Measurements from ENCODE around the gene RNF130. TPM values are rescaled to one million over a fixed set of nuclear protein-coding genes. Genes with fewer than 3 reads are reported as not detected.

Gene RNF130
- total RNA-seq, 1 experiment from 2014 or later = 58.5 TPM

DNA sequence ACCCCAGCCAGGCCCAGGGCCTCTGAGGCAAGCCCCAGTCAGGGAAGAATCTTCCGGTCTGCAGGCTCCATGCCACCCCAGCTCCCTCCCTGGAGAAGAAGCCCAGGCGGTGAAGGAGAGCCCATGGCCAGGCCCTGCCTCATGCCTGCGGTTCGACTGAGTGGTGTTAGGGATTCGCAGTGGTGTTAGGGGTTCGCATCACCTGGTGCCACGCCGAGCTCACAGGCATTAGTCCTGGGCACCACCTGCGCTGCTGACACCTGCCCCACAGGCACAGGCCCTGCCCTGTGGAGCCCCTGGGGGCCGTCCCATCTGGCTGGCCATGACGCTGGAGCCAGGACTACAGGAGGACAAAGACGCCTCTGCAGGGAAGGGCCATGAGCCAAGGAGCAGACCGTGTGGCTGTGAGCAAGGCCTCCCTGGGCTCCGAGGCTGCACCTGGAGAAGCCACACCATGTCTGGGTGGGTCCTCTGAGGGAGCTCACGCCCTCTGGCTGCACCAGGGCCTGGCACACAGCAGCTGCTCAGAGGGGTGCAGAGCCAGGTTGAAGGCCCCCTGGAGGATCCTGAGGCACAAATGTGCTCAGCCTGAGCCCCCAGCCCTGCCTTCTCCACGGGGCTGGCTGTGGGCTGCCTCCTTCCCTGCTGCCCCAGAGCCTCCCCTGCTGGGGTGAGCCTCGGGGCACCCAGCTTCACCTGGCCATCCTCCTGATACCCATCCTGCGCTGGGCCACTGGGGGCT, 27.6 kb upstream of the RNF130 start:
- TF ChIP-seq, protein P1, sequence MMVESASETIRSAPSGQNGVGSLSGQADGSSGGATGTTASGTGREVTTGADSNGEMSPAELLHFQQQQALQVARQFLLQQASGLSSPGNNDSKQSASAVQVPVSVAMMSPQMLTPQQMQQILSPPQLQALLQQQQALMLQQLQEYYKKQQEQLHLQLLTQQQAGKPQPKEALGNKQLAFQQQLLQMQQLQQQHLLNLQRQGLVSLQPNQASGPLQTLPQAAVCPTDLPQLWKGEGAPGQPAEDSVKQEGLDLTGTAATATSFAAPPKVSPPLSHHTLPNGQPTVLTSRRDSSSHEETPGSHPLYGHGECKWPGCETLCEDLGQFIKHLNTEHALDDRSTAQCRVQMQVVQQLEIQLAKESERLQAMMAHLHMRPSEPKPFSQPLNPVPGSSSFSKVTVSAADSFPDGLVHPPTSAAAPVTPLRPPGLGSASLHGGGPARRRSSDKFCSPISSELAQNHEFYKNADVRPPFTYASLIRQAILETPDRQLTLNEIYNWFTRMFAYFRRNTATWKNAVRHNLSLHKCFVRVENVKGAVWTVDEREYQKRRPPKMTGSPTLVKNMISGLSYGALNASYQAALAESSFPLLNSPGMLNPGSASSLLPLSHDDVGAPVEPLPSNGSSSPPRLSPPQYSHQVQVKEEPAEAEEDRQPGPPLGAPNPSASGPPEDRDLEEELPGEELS (CRISPR knock-in tag; IDR thresholded peaks at IDR 0.05) = no peak
- no peak for TF ChIP-seq FOXK1 (CRISPR knock-in tag; IDR thresholded peaks at IDR 0.05)
- no peak for TF ChIP-seq ZNF317 (CRISPR knock-in tag; IDR thresholded peaks at IDR 0.05; ENCODE audit: borderline replicate concordance, low read depth)
- TF ChIP-seq OVOL2 (CRISPR knock-in tag; IDR thresholded peaks at IDR 0.05; ENCODE audit: borderline replicate concordance) = no peak
- TF ChIP-seq IRF2 (CRISPR knock-in tag; IDR thresholded peaks at IDR 0.05; ENCODE audit: borderline replicate concordance, low read depth) = no peak
- TF ChIP-seq CBFB (CRISPR knock-in tag; IDR thresholded peaks at IDR 0.05; ENCODE audit: low read depth) = no peak
- TF ChIP-seq, protein P2, sequence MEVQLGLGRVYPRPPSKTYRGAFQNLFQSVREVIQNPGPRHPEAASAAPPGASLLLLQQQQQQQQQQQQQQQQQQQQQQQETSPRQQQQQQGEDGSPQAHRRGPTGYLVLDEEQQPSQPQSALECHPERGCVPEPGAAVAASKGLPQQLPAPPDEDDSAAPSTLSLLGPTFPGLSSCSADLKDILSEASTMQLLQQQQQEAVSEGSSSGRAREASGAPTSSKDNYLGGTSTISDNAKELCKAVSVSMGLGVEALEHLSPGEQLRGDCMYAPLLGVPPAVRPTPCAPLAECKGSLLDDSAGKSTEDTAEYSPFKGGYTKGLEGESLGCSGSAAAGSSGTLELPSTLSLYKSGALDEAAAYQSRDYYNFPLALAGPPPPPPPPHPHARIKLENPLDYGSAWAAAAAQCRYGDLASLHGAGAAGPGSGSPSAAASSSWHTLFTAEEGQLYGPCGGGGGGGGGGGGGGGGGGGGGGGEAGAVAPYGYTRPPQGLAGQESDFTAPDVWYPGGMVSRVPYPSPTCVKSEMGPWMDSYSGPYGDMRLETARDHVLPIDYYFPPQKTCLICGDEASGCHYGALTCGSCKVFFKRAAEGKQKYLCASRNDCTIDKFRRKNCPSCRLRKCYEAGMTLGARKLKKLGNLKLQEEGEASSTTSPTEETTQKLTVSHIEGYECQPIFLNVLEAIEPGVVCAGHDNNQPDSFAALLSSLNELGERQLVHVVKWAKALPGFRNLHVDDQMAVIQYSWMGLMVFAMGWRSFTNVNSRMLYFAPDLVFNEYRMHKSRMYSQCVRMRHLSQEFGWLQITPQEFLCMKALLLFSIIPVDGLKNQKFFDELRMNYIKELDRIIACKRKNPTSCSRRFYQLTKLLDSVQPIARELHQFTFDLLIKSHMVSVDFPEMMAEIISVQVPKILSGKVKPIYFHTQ (CRISPR knock-in tag; IDR thresholded peaks at IDR 0.05) = no peak
- TF ChIP-seq ZNF121 (CRISPR knock-in tag; IDR thresholded peaks at IDR 0.05) = no peak
- no peak for TF ChIP-seq GTF2I (CRISPR knock-in tag; conservative IDR thresholded peaks at IDR 0.05)
- TF ChIP-seq, protein P3, sequence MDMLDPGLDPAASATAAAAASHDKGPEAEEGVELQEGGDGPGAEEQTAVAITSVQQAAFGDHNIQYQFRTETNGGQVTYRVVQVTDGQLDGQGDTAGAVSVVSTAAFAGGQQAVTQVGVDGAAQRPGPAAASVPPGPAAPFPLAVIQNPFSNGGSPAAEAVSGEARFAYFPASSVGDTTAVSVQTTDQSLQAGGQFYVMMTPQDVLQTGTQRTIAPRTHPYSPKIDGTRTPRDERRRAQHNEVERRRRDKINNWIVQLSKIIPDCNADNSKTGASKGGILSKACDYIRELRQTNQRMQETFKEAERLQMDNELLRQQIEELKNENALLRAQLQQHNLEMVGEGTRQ (CRISPR knock-in tag; IDR thresholded peaks at IDR 0.05) = no peak
- TF ChIP-seq, protein P4, sequence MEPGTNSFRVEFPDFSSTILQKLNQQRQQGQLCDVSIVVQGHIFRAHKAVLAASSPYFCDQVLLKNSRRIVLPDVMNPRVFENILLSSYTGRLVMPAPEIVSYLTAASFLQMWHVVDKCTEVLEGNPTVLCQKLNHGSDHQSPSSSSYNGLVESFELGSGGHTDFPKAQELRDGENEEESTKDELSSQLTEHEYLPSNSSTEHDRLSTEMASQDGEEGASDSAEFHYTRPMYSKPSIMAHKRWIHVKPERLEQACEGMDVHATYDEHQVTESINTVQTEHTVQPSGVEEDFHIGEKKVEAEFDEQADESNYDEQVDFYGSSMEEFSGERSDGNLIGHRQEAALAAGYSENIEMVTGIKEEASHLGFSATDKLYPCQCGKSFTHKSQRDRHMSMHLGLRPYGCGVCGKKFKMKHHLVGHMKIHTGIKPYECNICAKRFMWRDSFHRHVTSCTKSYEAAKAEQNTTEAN (CRISPR knock-in tag; IDR thresholded peaks at IDR 0.05) = no peak
- TF ChIP-seq, protein P5, sequence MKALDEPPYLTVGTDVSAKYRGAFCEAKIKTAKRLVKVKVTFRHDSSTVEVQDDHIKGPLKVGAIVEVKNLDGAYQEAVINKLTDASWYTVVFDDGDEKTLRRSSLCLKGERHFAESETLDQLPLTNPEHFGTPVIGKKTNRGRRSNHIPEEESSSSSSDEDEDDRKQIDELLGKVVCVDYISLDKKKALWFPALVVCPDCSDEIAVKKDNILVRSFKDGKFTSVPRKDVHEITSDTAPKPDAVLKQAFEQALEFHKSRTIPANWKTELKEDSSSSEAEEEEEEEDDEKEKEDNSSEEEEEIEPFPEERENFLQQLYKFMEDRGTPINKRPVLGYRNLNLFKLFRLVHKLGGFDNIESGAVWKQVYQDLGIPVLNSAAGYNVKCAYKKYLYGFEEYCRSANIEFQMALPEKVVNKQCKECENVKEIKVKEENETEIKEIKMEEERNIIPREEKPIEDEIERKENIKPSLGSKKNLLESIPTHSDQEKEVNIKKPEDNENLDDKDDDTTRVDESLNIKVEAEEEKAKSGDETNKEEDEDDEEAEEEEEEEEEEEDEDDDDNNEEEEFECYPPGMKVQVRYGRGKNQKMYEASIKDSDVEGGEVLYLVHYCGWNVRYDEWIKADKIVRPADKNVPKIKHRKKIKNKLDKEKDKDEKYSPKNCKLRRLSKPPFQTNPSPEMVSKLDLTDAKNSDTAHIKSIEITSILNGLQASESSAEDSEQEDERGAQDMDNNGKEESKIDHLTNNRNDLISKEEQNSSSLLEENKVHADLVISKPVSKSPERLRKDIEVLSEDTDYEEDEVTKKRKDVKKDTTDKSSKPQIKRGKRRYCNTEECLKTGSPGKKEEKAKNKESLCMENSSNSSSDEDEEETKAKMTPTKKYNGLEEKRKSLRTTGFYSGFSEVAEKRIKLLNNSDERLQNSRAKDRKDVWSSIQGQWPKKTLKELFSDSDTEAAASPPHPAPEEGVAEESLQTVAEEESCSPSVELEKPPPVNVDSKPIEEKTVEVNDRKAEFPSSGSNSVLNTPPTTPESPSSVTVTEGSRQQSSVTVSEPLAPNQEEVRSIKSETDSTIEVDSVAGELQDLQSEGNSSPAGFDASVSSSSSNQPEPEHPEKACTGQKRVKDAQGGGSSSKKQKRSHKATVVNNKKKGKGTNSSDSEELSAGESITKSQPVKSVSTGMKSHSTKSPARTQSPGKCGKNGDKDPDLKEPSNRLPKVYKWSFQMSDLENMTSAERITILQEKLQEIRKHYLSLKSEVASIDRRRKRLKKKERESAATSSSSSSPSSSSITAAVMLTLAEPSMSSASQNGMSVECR (CRISPR knock-in tag; IDR thresholded peaks at IDR 0.05; ENCODE audit: borderline replicate concordance) = no peak
- no peak for TF ChIP-seq RORB (CRISPR knock-in tag; IDR thresholded peaks at IDR 0.05)
- no peak for TF ChIP-seq NFATC4 (CRISPR knock-in tag; IDR thresholded peaks at IDR 0.05)
- TF ChIP-seq ZNF671 (CRISPR knock-in tag; IDR thresholded peaks at IDR 0.05) = no peak
- TF ChIP-seq ESRRA (CRISPR knock-in tag; IDR thresholded peaks at IDR 0.05; ENCODE audit: borderline replicate concordance) = no peak
- no peak for TF ChIP-seq ELF4 (CRISPR knock-in tag; IDR thresholded peaks at IDR 0.05; ENCODE audit: low read depth)
- TF ChIP-seq FOXJ3 (CRISPR knock-in tag; IDR thresholded peaks at IDR 0.05; ENCODE audit: borderline replicate concordance) = no peak
- TF ChIP-seq HMGA2 (CRISPR knock-in tag; IDR thresholded peaks at IDR 0.05) = no peak
- H3K36me3 Mint-ChIP-seq = no peaks in the 10 kb centered on the region
- H3K9me3 Mint-ChIP-seq = peaks cover 12% of the 10 kb centered on the region
- ATAC-seq = no peak; the same call in 1 of the 2 replicates
- ChIA-PET POLR2A (no interaction called here), CTCF (interaction anchor here (0.6 kb wide), 1 partner anchor 9 kb away, joined by 4 read pairs; no protein-coding TSS in a partner anchor)
- H3K27me3 Mint-ChIP-seq (ENCODE audit: low read depth) = no peaks in the 10 kb centered on the region; the same call in 1 of the 2 replicates
- no peak overlapping the region for H3K4me3 Mint-ChIP-seq
- no peak overlapping the region for H3K27ac Mint-ChIP-seq
- no peaks in the 10 kb centered on the region for H3K4me1 Mint-ChIP-seq
- no peak for DNase-seq (ENCODE audit: low spot score)
